GM12891 (cell line): Measurements from ENCODE around the gene ADCY2.
A peak's percentile ranks its signal among the peaks of the same experiment; 100 is the strongest.

ENCODE experiments used
- DNase-seq: peaks from one replicate; pipeline ENCODE4 v3.0.0; 2011; ENCODE audit warnings: low spot score; ENCODE audit not compliant: insufficient read length
- FAIRE-seq: peaks from 2 replicates; lab custom pipeline; 2011; peaks lifted over from hg19 to GRCh38; lab: Jason Lieb, UNC
- PAX5 ChIP-seq: IDR thresholded peaks from 2 replicates; pipeline ENCODE4 v1.6.1; 2011; ENCODE audit warnings: low read length, moderate library complexity, mild to moderate bottlenecking; ENCODE audit not compliant: insufficient read depth, severe bottlenecking
- POLR2A ChIP-seq: IDR thresholded peaks from 2 replicates; pipeline ENCODE4 v1.6.1; 2011; ENCODE audit warnings: low read depth, low read length, control low read depth
- POLR2AphosphoS5 ChIP-seq: IDR thresholded peaks from 2 replicates; pipeline ENCODE4 v1.6.1; 2011; ENCODE audit warnings: low read depth, low read length, control low read depth
- POU2F2 ChIP-seq: IDR thresholded peaks from 2 replicates; pipeline ENCODE4 v1.6.1; 2011; ENCODE audit warnings: low read depth, mild to moderate bottlenecking, control low read depth, low read length, moderate library complexity
- SPI1 ChIP-seq: IDR thresholded peaks from 2 replicates; pipeline ENCODE4 v1.6.1; 2011; ENCODE audit warnings: low read depth, low read length, control low read depth
- TAF1 ChIP-seq: IDR thresholded peaks from 2 replicates; pipeline ENCODE4 v1.6.1; 2011; ENCODE audit warnings: low read depth, low read length, control low read depth

ADCY2 gene

GRCh38 chr5:7518947-7519560, 123.1 kb downstream of the ADCY2 start:
- TF ChIP-seq POLR2A: no peak
- no peak for TF ChIP-seq PAX5
- TF ChIP-seq SPI1: no peak
- FAIRE-seq (no peak), DNase-seq (no peak)

GRCh38 chr5:7519564-7519963, 123.6 kb downstream of the ADCY2 start:
- DNase-seq (no peak), FAIRE-seq (no peak)
- TF ChIP-seq POLR2AphosphoS5 (no peak), POLR2A (no peak), PAX5 (no peak), SPI1 (no peak), POU2F2 (no peak), TAF1 (no peak)

- no peak for DNase-seq
- no peak for TF ChIP-seq TAF1
- no peak for FAIRE-seq
Observed at GRCh38 chr5:7529880-7530279, 133.9 kb downstream of the ADCY2 start.

GRCh38 chr5:7533941-7534340, 138.0 kb downstream of the ADCY2 start:
- no peak for FAIRE-seq
- TF ChIP-seq POLR2A: no peak
- no peak for TF ChIP-seq POU2F2
- TF ChIP-seq TAF1: no peak
- TF ChIP-seq SPI1: no peak
- no peak for TF ChIP-seq PAX5
- no peak for TF ChIP-seq POLR2AphosphoS5
- DNase-seq: no peak

GRCh38 chr5:7534505-7534904, 138.6 kb downstream of the ADCY2 start:
- FAIRE-seq: no peak
- TF ChIP-seq SPI1: no peak
- TF ChIP-seq POLR2AphosphoS5: no peak
- no peak for TF ChIP-seq POU2F2
- TF ChIP-seq PAX5: no peak
- TF ChIP-seq TAF1: no peak
- TF ChIP-seq POLR2A: no peak
- DNase-seq: no peak

GRCh38 chr5:7537573-7537972, 141.6 kb downstream of the ADCY2 start:
- FAIRE-seq: no peak
- no peak for DNase-seq
- TF ChIP-seq POLR2AphosphoS5: no peak
- TF ChIP-seq PAX5: no peak

- FAIRE-seq: no peak
- TF ChIP-seq SPI1: no peak
- no peak for TF ChIP-seq PAX5
- TF ChIP-seq TAF1: no peak
- TF ChIP-seq POLR2AphosphoS5: no peak
- no peak for TF ChIP-seq POLR2A
- no peak for TF ChIP-seq POU2F2
- DNase-seq: no peak
Observed at GRCh38 chr5:7539571-7539970, 143.6 kb downstream of the ADCY2 start.

- FAIRE-seq (no peak), DNase-seq (no peak)
- TF ChIP-seq SPI1: no peak
- no peak for TF ChIP-seq TAF1
- no peak for TF ChIP-seq POLR2A
- no peak for TF ChIP-seq POU2F2
- TF ChIP-seq PAX5: no peak
- no peak for TF ChIP-seq POLR2AphosphoS5
Observed at GRCh38 chr5:7540736-7541485, 145.0 kb downstream of the ADCY2 start.

- TF ChIP-seq TAF1 (no peak), SPI1 (no peak), POLR2A (no peak), POU2F2 (no peak), PAX5 (no peak), POLR2AphosphoS5 (no peak)
- no peak for DNase-seq
- peak; percentile 33 for FAIRE-seq
Observed at GRCh38 chr5:7541898-7542297, 146.0 kb downstream of the ADCY2 start.

GRCh38 chr5:7546555-7546954, 150.6 kb downstream of the ADCY2 start:
- TF ChIP-seq POLR2AphosphoS5: no peak
- no peak for TF ChIP-seq POLR2A
- TF ChIP-seq PAX5: no peak
- no peak for TF ChIP-seq POU2F2
- TF ChIP-seq SPI1: no peak
- DNase-seq (no peak), FAIRE-seq (no peak)

- TF ChIP-seq PAX5: no peak
- FAIRE-seq (no peak), DNase-seq (no peak)
Observed at GRCh38 chr5:7548596-7548995, 152.7 kb downstream of the ADCY2 start.
